ENCODE results near the gene PAMR1. TPM values are rescaled to one million over a fixed set of nuclear protein-coding genes. Genes with fewer than 3 reads are reported as not detected.
"Not testable (repeated sequence)": the region's sequence is repeated elsewhere in the genome, so short reads cannot be mapped to it uniquely, and the experiment has no call there.

Gene PAMR1
- total and polyA plus RNA-seq, 4 donors, result 0.60 to 15.2 (median 1.4) TPM

- ATAC-seq (ENCODE audit: insufficient read depth, low FRiP score), result no peak
- no peak for DNase-seq
- H3K9ac ChIP-seq (ENCODE audit: insufficient read depth in 1 of 2, low read length in 2 of 2), result peak overlapping the region in 1 of 2 donors; percentile 52
- no peak for TF ChIP-seq CTCF (IDR thresholded peaks at IDR 0.05; ENCODE audit: control extremely low read depth, extremely low read depth)
- H3K36me3 ChIP-seq (ENCODE audit: control insufficient read depth in 4 of 4, insufficient read depth in 4 of 4, low read length in 4 of 4), result no peaks in the 10 kb centered on the region
- H3K27me3 ChIP-seq (ENCODE audit: control insufficient read depth in 3 of 3, insufficient read depth in 3 of 3, low read length in 2 of 3), result no peaks in the 10 kb centered on the region
- H3K9me3 ChIP-seq (ENCODE audit: control insufficient read depth in 4 of 4, insufficient read depth in 3 of 4, low read length in 3 of 4), result no peaks in the 10 kb centered on the region
- no peak overlapping the region for H3K27ac ChIP-seq (ENCODE audit: low read depth in 1 of 2, low read length in 1 of 2)
- peaks cover 0 to 39% (median 0%) of the 10 kb centered on the region in 5 donors for H3K4me1 ChIP-seq (ENCODE audit: control insufficient read depth in 5 of 5, insufficient read depth in 5 of 5, low read length in 5 of 5)
- H3K4me3 ChIP-seq, result no peak overlapping the region
- WGBS, 2 donors, result 46 to 51% methylated on average over 7 of the region's 7 CpGs
Measured at GRCh38 chr11:35523331-35523768, 2.1 kb downstream of the PAMR1 start.

GRCh38 chr11:35522091-35522490, 3.3 kb downstream of the PAMR1 start:
- not testable (repeated sequence) for H3K27me3 ChIP-seq (ENCODE audit: control insufficient read depth in 3 of 3, insufficient read depth in 3 of 3, low read length in 2 of 3); DNase-seq; H3K27ac ChIP-seq (ENCODE audit: low read depth in 1 of 2, low read length in 1 of 2); ATAC-seq (ENCODE audit: insufficient read depth, low FRiP score); H3K9me3 ChIP-seq (ENCODE audit: control insufficient read depth in 4 of 4, insufficient read depth in 3 of 4, low read length in 3 of 4); H3K9ac ChIP-seq (ENCODE audit: insufficient read depth in 1 of 2, low read length in 2 of 2); H3K36me3 ChIP-seq (ENCODE audit: control insufficient read depth in 4 of 4, insufficient read depth in 4 of 4, low read length in 4 of 4); H3K4me3 ChIP-seq
- H3K4me1 ChIP-seq (ENCODE audit: control insufficient read depth in 5 of 5, insufficient read depth in 5 of 5, low read length in 5 of 5), result peaks cover 0 to 39% (median 0%) of the 10 kb centered on the region in 5 donors
- 90 to 94% methylated on average over 4 to 5 of the region's 5 CpGs for WGBS, 2 donors

- no peaks in the 10 kb centered on the region for H3K9me3 ChIP-seq (ENCODE audit: control insufficient read depth in 4 of 4, insufficient read depth in 3 of 4, low read length in 3 of 4)
- WGBS, 2 donors, result 47 to 80% methylated on average over 1 of the region's 1 CpG
- ATAC-seq (ENCODE audit: insufficient read depth, low FRiP score), result no peak
- peak; percentile 35 to 72 (median 69) for DNase-seq
- H3K4me3 ChIP-seq, result no peak overlapping the region
- H3K27me3 ChIP-seq (ENCODE audit: control insufficient read depth in 3 of 3, insufficient read depth in 3 of 3, low read length in 2 of 3), result no peaks in the 10 kb centered on the region
- peaks cover 0 to 29% (median 0%) of the 10 kb centered on the region in 5 donors for H3K4me1 ChIP-seq (ENCODE audit: control insufficient read depth in 5 of 5, insufficient read depth in 5 of 5, low read length in 5 of 5)
- no peak overlapping the region for H3K27ac ChIP-seq (ENCODE audit: low read depth in 1 of 2, low read length in 1 of 2)
- TF ChIP-seq CTCF (IDR thresholded peaks at IDR 0.05; ENCODE audit: control extremely low read depth, extremely low read depth), result no peak
- no peaks in the 10 kb centered on the region for H3K36me3 ChIP-seq (ENCODE audit: control insufficient read depth in 4 of 4, insufficient read depth in 4 of 4, low read length in 4 of 4)
- H3K9ac ChIP-seq (ENCODE audit: insufficient read depth in 1 of 2, low read length in 2 of 2), result no peak overlapping the region
Measured at GRCh38 chr11:35520376-35520775, 5.0 kb downstream of the PAMR1 start.

DNA sequence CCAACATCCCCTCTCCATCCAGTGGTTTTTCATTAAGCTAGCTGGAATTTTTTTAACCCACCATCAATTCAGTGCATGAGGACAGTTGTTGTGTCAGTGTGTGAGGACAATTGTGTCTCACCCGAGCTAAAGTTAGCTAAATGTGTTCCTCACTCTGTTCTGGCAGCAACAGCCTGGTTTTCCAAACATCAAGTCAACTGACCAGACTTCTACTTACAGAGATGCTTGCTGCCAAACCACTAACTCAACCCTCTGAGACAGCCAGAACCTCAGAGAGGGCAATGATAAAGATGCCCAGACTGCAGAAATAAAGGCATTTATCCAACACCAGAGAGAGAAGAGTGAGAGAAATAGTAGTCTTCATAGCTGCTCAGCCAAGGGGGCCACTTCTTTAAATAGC, 6.7 kb downstream of the PAMR1 start:
- DNase-seq (no peak), ATAC-seq (ENCODE audit: insufficient read depth, low FRiP score) (no peak)
- Histone ChIP-seq H3K9ac (ENCODE audit: insufficient read depth in 1 of 2, low read length in 2 of 2) (no peak overlapping the region), H3K4me1 (ENCODE audit: control insufficient read depth in 5 of 5, insufficient read depth in 5 of 5, low read length in 5 of 5) (peaks cover 0 to 24% (median 0%) of the 10 kb centered on the region in 5 donors), H3K9me3 (ENCODE audit: control insufficient read depth in 4 of 4, insufficient read depth in 3 of 4, low read length in 3 of 4) (no peaks in the 10 kb centered on the region), H3K4me3 (no peak overlapping the region), H3K36me3 (ENCODE audit: control insufficient read depth in 4 of 4, insufficient read depth in 4 of 4, low read length in 4 of 4) (no peaks in the 10 kb centered on the region), H3K27ac (ENCODE audit: low read depth in 1 of 2, low read length in 1 of 2) (no peak overlapping the region), H3K27me3 (ENCODE audit: control insufficient read depth in 3 of 3, insufficient read depth in 3 of 3, low read length in 2 of 3) (no peaks in the 10 kb centered on the region)
- WGBS, 2 donors, result 68 to 69% methylated on average over 1 of the region's 1 CpG
- TF ChIP-seq CTCF (IDR thresholded peaks at IDR 0.05; ENCODE audit: control extremely low read depth, extremely low read depth), result no peak
